Urinary bladder (tissue), 4 donors: ENCODE measurements around the gene XK. TPM values are rescaled to one million over a fixed set of nuclear protein-coding genes. Genes with fewer than 3 reads are reported as not detected.

ENCODE experiments used
- DNase-seq: peaks from one replicate; pipeline ENCODE4 v3.0.0-alpha.2; 2015; ENCODE audit errors: extremely low spot score
- H3K27ac ChIP-seq: one replicate; pipeline ENCODE4 v1.5.1; 2013; ENCODE audit warnings: low read depth, mild to moderate bottlenecking, moderate library complexity
- H3K36me3 ChIP-seq: one replicate; pipeline ENCODE4 v1.6.1; 2013; ENCODE audit warnings: mild to moderate bottlenecking, moderate library complexity; ENCODE audit not compliant: insufficient read depth
- H3K4me1 ChIP-seq: one replicate; pipeline ENCODE4 v1.6.1; 2013; ENCODE audit warnings: mild to moderate bottlenecking, moderate library complexity; ENCODE audit not compliant: insufficient read depth
- H3K4me3 ChIP-seq: one replicate; pipeline ENCODE4 v1.5.1; 2013; ENCODE audit warnings: low read depth, low read length
- WGBS: extraction: QIAGEN DNeasy Blood & Tissue Kit; methylation state at CpG from one replicate; pipeline ENCODE4 v1.1.7; 2013; 5-methylcytosine and 5-hydroxymethylcytosine counted together
- polyA plus RNA-seq: library from polyadenylated mRNA; stranded (reverse); fragments of 200-250 nt; gene quantifications from one replicate; pipeline ENCODE4 v1.2.3, GENCODE V29; 2013
- total RNA-seq: library from RNA; depleted of rRNA; stranded (reverse); fragments of >200 nt; gene quantifications from one replicate; pipeline ENCODE4 v1.2.3, GENCODE V29; 2014
- donor health status: healthy with polysubstance abuse.
- donor health status: healthy.

The XK gene
- total and polyA plus RNA-seq, 2 donors, result 2.1 to 4.2 TPM

- H3K4me1 ChIP-seq, result no peaks in the 10 kb centered on the region
- no peak overlapping the region for H3K4me3 ChIP-seq
- H3K36me3 ChIP-seq, result no peaks in the 10 kb centered on the region
- no peak overlapping the region for H3K27ac ChIP-seq
- DNase-seq, result no peak
- WGBS, result 57% methylated on average over 3 of the region's 3 CpGs
Measured at GRCh38 chrX:37692918-37693317, 7.3 kb downstream of the XK start.

- H3K4me1 ChIP-seq, result no peaks in the 10 kb centered on the region
- H3K4me3 ChIP-seq, result no peak overlapping the region
- no peak overlapping the region for H3K27ac ChIP-seq
- H3K36me3 ChIP-seq, result no peaks in the 10 kb centered on the region
- 36% methylated on average over 1 of the region's 1 CpG for WGBS
- no peak for DNase-seq
Measured at GRCh38 chrX:37697169-37697760, 11.7 kb downstream of the XK start.

DNA sequence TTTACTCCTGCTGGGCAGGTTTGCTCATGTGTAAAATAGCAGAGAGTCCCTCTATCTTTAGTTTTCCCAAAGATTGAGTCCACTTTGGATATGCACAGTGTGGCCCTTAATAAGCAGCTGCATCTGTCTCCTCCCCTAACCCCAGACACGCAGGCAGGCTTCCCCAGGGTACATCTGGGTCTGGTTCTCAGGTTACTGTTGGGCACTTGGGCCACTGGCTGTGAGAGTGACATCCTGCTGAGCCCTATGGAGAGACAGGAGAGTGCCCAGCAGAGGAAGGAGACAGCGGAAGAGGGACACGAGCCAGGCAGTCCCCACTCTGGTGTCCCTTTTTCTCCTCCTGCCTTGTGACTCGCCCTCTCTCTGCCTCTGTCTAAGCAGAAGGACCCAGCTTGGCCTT lies 16.0 kb downstream of the XK start:
- WGBS, result 75% methylated on average over 4 of the region's 4 CpGs

DNA sequence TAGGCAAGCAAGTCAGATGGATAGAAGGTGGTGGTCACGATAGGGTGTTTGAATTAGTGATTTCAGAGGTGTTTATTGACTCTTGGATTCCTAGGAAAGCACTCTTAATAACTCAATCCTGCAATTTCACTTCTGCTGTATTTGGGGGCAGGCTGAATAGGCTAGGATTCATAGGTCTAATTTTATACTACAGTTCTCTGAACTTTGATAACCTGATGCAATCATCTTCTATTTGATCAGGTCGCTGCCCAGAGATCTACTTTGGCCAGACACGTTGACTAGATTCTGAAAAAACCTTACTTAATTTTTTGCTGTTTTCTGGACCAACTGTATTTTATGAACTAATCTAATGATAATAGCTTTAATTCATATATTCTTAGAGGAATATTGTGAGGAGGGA lies 26.4 kb downstream of the XK start:
- no peak overlapping the region for H3K4me3 ChIP-seq
- H3K4me1 ChIP-seq, result no peaks in the 10 kb centered on the region
- H3K36me3 ChIP-seq, result no peaks in the 10 kb centered on the region
- WGBS, result 87% methylated on average over 3 of the region's 3 CpGs
- DNase-seq, result no peak
- no peak overlapping the region for H3K27ac ChIP-seq

More for the DNA sequence above, 16.0 kb downstream of the XK start:
- Histone ChIP-seq H3K36me3 (no peaks in the 10 kb centered on the region), H3K4me3 (no peak overlapping the region), H3K4me1 (no peaks in the 10 kb centered on the region), H3K27ac (no peak overlapping the region)
- no peak for DNase-seq

- no peak overlapping the region for H3K27ac ChIP-seq
- no peaks in the 10 kb centered on the region for H3K4me1 ChIP-seq
- no peaks in the 10 kb centered on the region for H3K36me3 ChIP-seq
- WGBS, result 72% methylated on average over 3 of the region's 3 CpGs
- no peak overlapping the region for H3K4me3 ChIP-seq
- DNase-seq, result no peak
Measured at GRCh38 chrX:37712458-37712857, 26.9 kb downstream of the XK start.

- H3K27ac ChIP-seq, result no peak overlapping the region
- WGBS, result 93% methylated on average over 2 of the region's 2 CpGs
Measured at GRCh38 chrX:37714479-37714878, 28.9 kb downstream of the XK start.

DNA sequence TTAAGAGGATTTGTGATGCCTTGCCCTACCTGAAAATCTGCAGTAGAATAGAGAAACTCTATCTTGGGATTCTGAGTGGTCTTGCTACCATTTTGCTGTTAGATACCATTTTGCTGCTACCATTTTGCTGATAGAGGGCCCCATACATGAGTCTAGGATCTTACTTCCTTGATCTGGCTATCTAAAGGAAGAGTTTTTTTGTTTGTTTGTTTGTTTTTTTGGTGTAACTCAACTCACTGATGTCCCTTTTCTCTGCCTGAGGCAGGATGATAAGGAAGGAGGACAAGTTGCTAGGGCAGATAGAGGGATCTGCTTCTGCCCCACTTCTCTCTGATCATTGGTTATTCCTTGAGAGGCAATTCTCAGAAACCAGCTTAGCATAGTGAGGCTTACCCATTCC lies 31.0 kb downstream of the XK start:
- Histone ChIP-seq H3K27ac (no peak overlapping the region), H3K4me3 (no peak overlapping the region)

More at GRCh38 chrX:37714479-37714878, 28.9 kb downstream of the XK start:
- no peaks in the 10 kb centered on the region for H3K4me1 ChIP-seq
- H3K4me3 ChIP-seq, result no peak overlapping the region
- H3K36me3 ChIP-seq, result no peaks in the 10 kb centered on the region
- no peak for DNase-seq

GRCh38 chrX:37717708-37718107 lies 32.1 kb downstream of the XK start:
- Histone ChIP-seq H3K4me3 (no peak overlapping the region), H3K36me3 (no peaks in the 10 kb centered on the region), H3K27ac (no peak overlapping the region), H3K4me1 (no peaks in the 10 kb centered on the region)
- DNase-seq, result no peak
- 32% methylated on average over 1 of the region's 1 CpG for WGBS

More for the DNA sequence above, 31.0 kb downstream of the XK start:
- H3K36me3 ChIP-seq, result no peaks in the 10 kb centered on the region
- DNase-seq, result no peak
- H3K4me1 ChIP-seq, result no peaks in the 10 kb centered on the region

DNA sequence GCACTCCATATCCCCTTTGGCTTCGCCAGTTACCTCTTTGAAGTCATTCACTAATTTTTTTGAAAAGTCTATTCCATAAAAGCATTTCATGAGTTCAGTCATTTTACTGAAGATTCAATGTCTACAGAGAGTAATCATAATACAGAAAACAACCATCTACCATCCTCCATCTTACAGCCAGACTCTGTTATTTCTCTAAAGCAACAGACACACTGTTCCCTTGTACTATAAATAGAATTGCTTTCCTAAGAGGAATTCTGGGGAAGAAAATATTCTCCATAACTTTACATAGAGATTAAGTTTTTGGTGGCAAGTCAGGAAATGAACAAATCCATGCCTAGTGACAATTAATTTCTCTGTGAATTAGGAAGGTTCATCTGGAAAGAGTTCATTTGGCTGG lies 37.0 kb downstream of the XK start:
- no peaks in the 10 kb centered on the region for H3K36me3 ChIP-seq
- H3K4me1 ChIP-seq, result no peaks in the 10 kb centered on the region
- 74% methylated on average over 1 of the region's 1 CpG for WGBS
- no peak overlapping the region for H3K4me3 ChIP-seq
- DNase-seq, result no peak
- no peak overlapping the region for H3K27ac ChIP-seq

DNA sequence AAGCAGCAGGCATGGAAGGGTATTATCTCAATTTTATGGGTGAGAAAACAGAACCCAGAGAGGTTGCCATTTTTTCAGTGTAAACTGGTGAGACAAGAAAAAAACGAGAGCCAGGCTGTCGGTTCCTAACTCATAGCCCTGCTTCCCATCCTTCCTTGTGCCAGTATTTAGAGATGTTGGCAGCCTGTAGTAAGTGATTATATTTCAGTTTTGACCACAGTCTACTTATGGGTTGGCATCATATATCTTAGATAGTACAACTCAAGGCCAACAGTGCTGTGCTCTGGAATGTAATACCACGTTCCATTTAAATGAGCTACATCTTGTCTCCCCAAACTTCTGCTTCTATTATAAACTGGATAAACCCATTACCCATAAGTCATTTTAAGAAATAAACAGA lies 40.8 kb downstream of the XK start:
- Histone ChIP-seq H3K36me3 (no peaks in the 10 kb centered on the region), H3K4me3 (no peak overlapping the region), H3K27ac (no peak overlapping the region), H3K4me1 (no peaks in the 10 kb centered on the region)
- DNase-seq, result no peak
- 78% methylated on average over 3 of the region's 3 CpGs for WGBS

DNA sequence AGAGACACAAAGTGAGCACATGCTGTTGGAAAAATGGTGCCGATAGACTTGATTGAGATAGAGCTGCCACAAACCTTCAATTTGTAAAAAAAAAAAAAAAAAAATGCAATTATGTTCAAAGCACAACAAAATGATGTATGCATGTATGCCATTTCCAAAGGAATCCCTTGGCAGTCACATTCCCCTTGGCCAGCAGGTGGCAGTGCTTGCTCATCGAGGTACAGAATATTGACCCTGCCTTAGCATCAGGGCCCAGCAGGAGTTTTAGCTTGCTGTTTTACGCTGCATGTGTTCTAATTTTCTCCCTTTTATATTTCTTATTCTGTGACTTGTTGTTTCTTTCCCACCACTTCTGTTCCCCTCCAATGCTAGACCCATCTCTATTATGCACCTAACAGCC lies 59.8 kb downstream of the XK start:
- no peak overlapping the region for H3K4me3 ChIP-seq
- H3K27ac ChIP-seq, result no peak overlapping the region
- peak; percentile 2 for DNase-seq
- no peaks in the 10 kb centered on the region for H3K36me3 ChIP-seq
- WGBS, result 28% methylated on average over 3 of the region's 3 CpGs
- no peaks in the 10 kb centered on the region for H3K4me1 ChIP-seq

- 93% methylated on average over 1 of the region's 1 CpG for WGBS
- Histone ChIP-seq H3K27ac (no peak overlapping the region), H3K4me1 (no peaks in the 10 kb centered on the region), H3K36me3 (no peaks in the 10 kb centered on the region), H3K4me3 (no peak overlapping the region)
- no peak for DNase-seq
Measured at GRCh38 chrX:37745835-37746217, 60.2 kb downstream of the XK start.

- WGBS, result 73% methylated on average over 7 of the region's 7 CpGs
- H3K4me3 ChIP-seq, result no peak overlapping the region
- H3K27ac ChIP-seq, result no peak overlapping the region
- no peaks in the 10 kb centered on the region for H3K36me3 ChIP-seq
- no peak for DNase-seq
- H3K4me1 ChIP-seq, result no peaks in the 10 kb centered on the region
Measured at GRCh38 chrX:37746218-37746941, 60.8 kb downstream of the XK start.

- no peaks in the 10 kb centered on the region for H3K36me3 ChIP-seq
- DNase-seq, result no peak
- 100% methylated on average over 1 of the region's 1 CpG for WGBS
- H3K27ac ChIP-seq, result no peak overlapping the region
- no peak overlapping the region for H3K4me3 ChIP-seq
- no peaks in the 10 kb centered on the region for H3K4me1 ChIP-seq
Measured at GRCh38 chrX:37746951-37747350, 61.4 kb downstream of the XK start.
